Neutrophil (primary cell): Measurements from ENCODE around the gene UPF1.

ENCODE experiments used
- H3K27ac ChIP-seq: fragments of 200-600 bp; sonication (generic); 2 replicates; pipeline ENCODE4 v1.5.1; 2016; ENCODE audit warnings: mild to moderate bottlenecking, moderate library complexity
- H3K27me3 ChIP-seq: fragments of 200-600 bp; sonication (generic); 2 replicates; pipeline ENCODE4 v1.6.0; 2016; ENCODE audit warnings: mild to moderate bottlenecking
- H3K36me3 ChIP-seq: fragments of 200-600 bp; sonication (generic); 2 replicates; pipeline ENCODE4 v1.5.1; 2017
- H3K4me1 ChIP-seq, 2 experiments: fragments of 200-600 bp in 1 of 2; sonication (generic) in 1 of 2; 1 replicate in 1 of 2; 2 replicates in 1 of 2; pipeline versions ENCODE4 v1.5.1 to v1.6.1; 2013 to 2016; ENCODE audit warnings: low read depth in 1 of 2, low read length in 1 of 2, mild to moderate bottlenecking in 1 of 2, moderate library complexity in 1 of 2; ENCODE audit not compliant: control insufficient read depth in 1 of 2, insufficient read depth in 1 of 2
- H3K4me3 ChIP-seq, 2 experiments: fragments of 200-600 bp in 1 of 2; sonication (generic) in 1 of 2; 1 replicate in 1 of 2; 2 replicates in 1 of 2; pipeline ENCODE4 v1.5.1; 2013 to 2016; ENCODE audit warnings: low read depth in 1 of 2, low read length in 1 of 2, mild to moderate bottlenecking in 1 of 2, moderate library complexity in 1 of 2
- H3K9me3 ChIP-seq: fragments of 200-600 bp; sonication (generic); 2 replicates; pipeline ENCODE4 v1.5.1; 2016
- TF ChIP-seq, protein P1 (sequence below): fragments of 200-600 bp; sonication (generic); IDR thresholded peaks from 2 replicates; pipeline ENCODE4 v1.5.1; 2016; ENCODE audit warnings: antibody characterized with exemption

The UPF1 gene

DNA sequence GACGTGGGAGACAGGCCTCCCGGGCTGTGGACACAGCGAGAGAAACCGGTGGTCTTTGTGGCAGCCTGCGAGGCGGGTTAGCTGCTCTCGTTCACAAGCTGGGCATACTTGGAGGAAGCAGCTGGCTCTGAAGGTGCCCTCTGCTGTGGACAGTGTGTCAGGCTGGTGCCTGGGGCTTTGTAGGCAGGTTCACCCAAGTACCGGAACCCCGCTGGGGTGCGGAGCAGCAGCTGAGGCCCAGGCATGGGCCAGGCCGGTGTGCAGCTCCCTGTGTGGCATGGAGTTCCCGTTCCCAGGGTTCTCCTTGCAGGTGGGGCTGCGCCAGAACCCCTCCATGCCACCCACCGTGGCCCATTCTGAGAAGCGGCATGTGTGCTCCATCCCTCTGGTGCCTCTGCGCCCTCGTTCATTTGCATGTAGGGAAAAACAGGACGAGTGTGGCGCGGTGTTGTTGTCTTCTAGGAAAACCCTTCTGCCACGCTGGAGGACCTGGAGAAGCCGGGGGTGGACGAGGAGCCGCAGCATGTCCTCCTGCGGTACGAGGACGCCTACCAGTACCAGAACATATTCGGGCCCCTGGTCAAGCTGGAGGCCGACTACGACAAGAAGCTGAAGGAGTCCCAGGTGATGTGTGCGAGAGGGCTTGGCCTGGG is 20.0 kb downstream of the UPF1 start:
- no peaks in the 10 kb centered on the region for H3K27me3 ChIP-seq
- H3K27ac ChIP-seq: peak overlapping the region; percentile 17
- TF ChIP-seq, protein P1, sequence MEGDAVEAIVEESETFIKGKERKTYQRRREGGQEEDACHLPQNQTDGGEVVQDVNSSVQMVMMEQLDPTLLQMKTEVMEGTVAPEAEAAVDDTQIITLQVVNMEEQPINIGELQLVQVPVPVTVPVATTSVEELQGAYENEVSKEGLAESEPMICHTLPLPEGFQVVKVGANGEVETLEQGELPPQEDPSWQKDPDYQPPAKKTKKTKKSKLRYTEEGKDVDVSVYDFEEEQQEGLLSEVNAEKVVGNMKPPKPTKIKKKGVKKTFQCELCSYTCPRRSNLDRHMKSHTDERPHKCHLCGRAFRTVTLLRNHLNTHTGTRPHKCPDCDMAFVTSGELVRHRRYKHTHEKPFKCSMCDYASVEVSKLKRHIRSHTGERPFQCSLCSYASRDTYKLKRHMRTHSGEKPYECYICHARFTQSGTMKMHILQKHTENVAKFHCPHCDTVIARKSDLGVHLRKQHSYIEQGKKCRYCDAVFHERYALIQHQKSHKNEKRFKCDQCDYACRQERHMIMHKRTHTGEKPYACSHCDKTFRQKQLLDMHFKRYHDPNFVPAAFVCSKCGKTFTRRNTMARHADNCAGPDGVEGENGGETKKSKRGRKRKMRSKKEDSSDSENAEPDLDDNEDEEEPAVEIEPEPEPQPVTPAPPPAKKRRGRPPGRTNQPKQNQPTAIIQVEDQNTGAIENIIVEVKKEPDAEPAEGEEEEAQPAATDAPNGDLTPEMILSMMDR: no peak
- no peaks in the 10 kb centered on the region for H3K9me3 ChIP-seq
- H3K36me3 ChIP-seq: peaks cover 77% of the 10 kb centered on the region
- peaks cover 37 to 39% of the 10 kb centered on the region in 2 experiments for H3K4me1 ChIP-seq
- H3K4me3 ChIP-seq: no peak overlapping the region

DNA sequence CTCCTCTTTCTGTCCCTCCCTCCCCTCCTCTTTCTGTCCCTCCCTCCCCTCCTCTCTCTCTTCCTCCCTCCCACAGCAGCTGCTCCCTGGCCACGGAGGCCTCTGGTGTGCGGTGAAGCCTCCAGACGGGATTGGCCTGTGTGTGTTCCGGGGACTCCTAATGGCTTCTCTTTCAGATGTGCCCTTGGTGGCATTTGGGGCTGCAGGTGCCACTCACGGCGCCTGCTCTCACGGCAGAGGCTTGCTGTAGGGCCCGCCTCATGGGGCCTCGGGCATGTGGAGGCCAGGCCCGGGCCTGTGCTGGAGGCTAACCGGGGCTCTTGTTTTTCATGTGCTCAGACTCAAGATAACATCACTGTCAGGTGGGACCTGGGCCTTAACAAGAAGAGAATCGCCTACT is 20.9 kb downstream of the UPF1 start:
- Histone ChIP-seq H3K27me3 (no peaks in the 10 kb centered on the region), H3K9me3 (no peaks in the 10 kb centered on the region), H3K4me3 (no peak overlapping the region), H3K4me1 (peaks cover 29 to 30% of the 10 kb centered on the region in 2 experiments), H3K27ac (no peak overlapping the region), H3K36me3 (peaks cover 84% of the 10 kb centered on the region)
- TF ChIP-seq, protein P1: no peak

DNA sequence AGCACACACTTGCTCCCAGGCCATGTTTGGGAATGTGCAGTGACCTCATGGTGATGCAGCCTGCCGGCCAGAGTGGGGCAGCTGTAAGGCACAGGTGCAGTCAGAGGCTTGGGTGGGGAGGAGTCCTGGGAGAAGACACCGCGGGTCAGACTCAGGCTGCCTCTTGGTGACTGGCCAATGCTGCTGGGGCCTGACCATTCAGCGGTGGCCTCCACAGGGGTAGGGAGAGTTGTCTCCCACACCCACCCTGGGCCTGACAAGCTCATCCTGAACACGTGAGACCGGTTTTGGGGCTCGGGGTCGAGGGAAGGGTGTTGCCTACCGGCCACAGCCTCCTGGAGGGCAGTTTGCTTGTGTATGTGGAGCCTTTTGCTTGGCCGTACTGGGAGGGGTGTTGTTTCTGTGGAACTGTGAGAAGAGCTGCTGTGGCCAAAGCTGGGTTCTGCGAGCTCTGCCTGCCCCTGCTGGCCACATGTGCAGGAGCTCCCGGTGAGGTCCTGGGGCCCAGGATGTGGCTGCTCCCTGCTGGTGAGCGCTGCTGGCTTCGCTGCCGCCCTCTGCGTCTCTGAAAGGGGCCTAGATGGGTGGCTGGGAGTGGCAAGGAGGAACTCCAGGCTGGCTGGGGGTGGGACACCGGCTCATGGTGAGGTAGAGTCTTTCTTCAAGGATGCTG is 22.1 kb downstream of the UPF1 start:
- H3K27ac ChIP-seq: no peak overlapping the region
- peaks cover 17 to 18% of the 10 kb centered on the region in 2 experiments for H3K4me1 ChIP-seq
- H3K9me3 ChIP-seq: no peaks in the 10 kb centered on the region
- peaks cover 91% of the 10 kb centered on the region for H3K36me3 ChIP-seq
- no peaks in the 10 kb centered on the region for H3K27me3 ChIP-seq
- TF ChIP-seq, protein P1: no peak
- H3K4me3 ChIP-seq: no peak overlapping the region

DNA sequence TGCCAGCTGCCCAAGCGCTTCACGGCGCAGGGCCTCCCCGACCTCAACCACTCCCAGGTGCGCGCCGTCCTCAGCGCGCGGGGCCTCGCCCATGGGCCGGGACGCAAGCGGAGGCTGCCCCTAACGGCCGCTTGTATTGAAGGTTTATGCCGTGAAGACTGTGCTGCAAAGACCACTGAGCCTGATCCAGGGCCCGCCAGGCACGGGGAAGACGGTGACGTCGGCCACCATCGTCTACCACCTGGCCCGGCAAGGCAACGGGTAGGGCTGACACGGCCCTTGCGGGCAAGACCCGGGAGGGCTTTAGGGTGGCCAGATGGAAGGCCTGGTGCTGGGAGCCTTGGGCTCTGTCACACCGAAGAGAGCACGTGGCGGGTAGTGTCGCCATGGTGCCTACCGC is 23.2 kb downstream of the UPF1 start:
- peaks cover 6 to 7% of the 10 kb centered on the region in 2 experiments for H3K4me1 ChIP-seq
- H3K27me3 ChIP-seq: no peaks in the 10 kb centered on the region
- H3K4me3 ChIP-seq: no peak overlapping the region
- H3K9me3 ChIP-seq: no peaks in the 10 kb centered on the region
- TF ChIP-seq, protein P1: no peak
- no peak overlapping the region for H3K27ac ChIP-seq
- peaks cover 100% of the 10 kb centered on the region for H3K36me3 ChIP-seq

DNA sequence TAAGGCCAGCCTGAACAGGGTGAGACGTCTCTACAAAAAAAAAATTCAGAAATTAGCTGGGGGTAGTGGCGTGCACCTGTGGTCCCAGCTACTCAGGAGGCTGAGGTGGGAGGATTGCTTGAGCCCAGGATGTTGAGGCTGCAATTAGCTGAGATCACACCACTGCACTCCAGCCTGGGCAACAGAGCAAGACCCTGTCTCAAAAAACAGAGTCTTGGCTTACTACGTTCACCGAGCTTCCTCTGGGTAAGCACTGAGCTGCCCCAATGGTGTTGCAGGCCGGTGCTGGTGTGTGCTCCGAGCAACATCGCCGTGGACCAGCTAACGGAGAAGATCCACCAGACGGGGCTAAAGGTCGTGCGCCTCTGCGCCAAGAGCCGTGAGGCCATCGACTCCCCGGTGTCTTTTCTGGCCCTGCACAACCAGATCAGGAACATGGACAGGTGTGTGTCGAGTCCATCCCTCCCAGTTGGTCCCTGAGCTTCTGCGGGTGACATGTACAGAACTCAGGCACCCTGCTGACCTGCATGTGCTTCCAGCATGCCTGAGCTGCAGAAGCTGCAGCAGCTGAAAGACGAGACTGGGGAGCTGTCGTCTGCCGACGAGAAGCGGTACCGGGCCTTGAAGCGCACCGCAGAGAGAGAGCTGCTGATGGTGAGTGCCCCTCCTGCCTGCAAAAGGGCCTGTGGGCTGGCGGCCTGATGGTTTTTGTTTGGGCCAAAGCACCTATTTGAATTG is 24.1 kb downstream of the UPF1 start:
- no peaks in the 10 kb centered on the region for H3K27me3 ChIP-seq
- H3K27ac ChIP-seq: no peak overlapping the region
- peaks cover 100% of the 10 kb centered on the region for H3K36me3 ChIP-seq
- no peaks in the 10 kb centered on the region for H3K9me3 ChIP-seq
- H3K4me1 ChIP-seq: no peaks in the 10 kb centered on the region
- no peak overlapping the region for H3K4me3 ChIP-seq
- TF ChIP-seq, protein P1: no peak
